Measurements from ENCODE around the gene CCDC70. TPM values are rescaled to one million over a fixed set of nuclear protein-coding genes. Genes with fewer than 3 reads are reported as not detected.
A peak's percentile ranks its signal among the peaks of the same experiment; 100 is the strongest.

The CCDC70 gene
- total RNA-seq, 6 donors from 2014 or later: not detected

DNA sequence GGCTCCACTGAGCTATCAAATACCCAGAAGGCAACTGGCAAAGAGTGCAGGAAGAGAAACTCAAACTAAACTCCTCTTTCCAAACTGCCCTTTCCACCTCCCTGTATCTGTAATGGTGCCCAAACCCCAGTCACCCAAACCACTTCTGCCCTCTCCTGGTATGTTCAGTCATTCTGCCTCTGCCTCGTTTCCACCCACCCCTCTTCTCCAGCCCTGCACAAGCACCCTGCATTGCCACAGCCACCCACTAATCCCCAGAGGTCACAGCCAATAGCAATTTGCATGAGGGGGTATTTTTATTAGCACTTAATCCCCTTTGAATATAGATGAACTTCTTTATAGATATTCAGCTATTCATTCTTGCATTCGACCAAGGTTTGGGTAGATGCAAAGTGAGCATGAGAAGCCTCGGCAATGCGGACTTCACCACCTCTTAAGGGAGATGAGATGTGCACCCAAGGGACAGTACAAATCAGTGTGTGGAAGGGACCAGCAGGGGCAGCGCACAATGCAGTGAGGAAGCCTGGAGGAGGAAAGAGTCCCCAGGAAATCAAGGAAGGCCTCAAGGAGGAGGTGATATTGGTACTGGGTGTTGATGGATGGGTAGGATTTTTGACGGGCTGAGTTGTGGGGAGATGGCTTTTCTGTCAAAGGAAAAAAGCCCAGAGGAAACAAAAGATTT, 29.2 kb upstream of the CCDC70 start:
- H3K27ac ChIP-seq: no peak overlapping the region
- no peaks in the 10 kb centered on the region for H3K36me3 ChIP-seq
- peaks cover 0 to 5% (median 1%) of the 10 kb centered on the region in 4 donors for H3K4me1 ChIP-seq
- no peaks in the 10 kb centered on the region for H3K27me3 ChIP-seq
- TF ChIP-seq POLR2AphosphoS5 (IDR thresholded peaks at IDR 0.05): no peak
- TF ChIP-seq, protein P1, sequence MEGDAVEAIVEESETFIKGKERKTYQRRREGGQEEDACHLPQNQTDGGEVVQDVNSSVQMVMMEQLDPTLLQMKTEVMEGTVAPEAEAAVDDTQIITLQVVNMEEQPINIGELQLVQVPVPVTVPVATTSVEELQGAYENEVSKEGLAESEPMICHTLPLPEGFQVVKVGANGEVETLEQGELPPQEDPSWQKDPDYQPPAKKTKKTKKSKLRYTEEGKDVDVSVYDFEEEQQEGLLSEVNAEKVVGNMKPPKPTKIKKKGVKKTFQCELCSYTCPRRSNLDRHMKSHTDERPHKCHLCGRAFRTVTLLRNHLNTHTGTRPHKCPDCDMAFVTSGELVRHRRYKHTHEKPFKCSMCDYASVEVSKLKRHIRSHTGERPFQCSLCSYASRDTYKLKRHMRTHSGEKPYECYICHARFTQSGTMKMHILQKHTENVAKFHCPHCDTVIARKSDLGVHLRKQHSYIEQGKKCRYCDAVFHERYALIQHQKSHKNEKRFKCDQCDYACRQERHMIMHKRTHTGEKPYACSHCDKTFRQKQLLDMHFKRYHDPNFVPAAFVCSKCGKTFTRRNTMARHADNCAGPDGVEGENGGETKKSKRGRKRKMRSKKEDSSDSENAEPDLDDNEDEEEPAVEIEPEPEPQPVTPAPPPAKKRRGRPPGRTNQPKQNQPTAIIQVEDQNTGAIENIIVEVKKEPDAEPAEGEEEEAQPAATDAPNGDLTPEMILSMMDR (IDR thresholded peaks at IDR 0.05): peak in 5 of 6 experiments; percentile 28 to 48 (median 31)
- ATAC-seq (ENCODE audit: low FRiP score in 2 of 2) (peak; percentile 44 to 88), DNase-seq (no peak)
- H3K9me3 ChIP-seq: no peaks in the 10 kb centered on the region
- no peak overlapping the region for H3K4me3 ChIP-seq
- 73 to 77% methylated on average over 6 of the region's 6 CpGs for WGBS, 2 donors

DNA sequence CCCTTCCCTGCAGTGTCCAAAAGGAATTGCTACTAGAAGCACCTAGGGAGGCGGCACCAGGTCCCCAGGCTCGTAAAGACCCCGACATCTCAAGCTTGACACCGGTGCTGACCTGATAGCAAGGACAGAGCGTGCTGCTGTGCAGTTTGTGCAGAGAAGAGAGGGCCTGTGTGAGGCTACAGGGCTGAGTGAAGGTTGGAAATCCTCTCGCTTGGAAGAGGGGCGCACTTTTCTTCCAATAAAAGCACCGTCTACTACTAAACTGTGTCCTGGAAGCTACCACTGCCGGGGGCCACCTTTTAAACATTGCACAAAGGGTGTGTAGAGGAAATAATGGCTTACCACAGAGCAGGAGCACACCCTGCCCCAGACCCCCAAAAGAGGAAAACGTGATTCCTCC, 27.8 kb upstream of the CCDC70 start:
- no peak for ATAC-seq (ENCODE audit: low FRiP score in 2 of 2)
- 72 to 88% methylated on average over 9 to 10 of the region's 10 CpGs for WGBS, 2 donors
- peaks cover 0 to 5% (median 1%) of the 10 kb centered on the region in 4 donors for H3K4me1 ChIP-seq
- no peak overlapping the region for H3K4me3 ChIP-seq
- no peak for DNase-seq
- no peaks in the 10 kb centered on the region for H3K9me3 ChIP-seq
- TF ChIP-seq POLR2AphosphoS5 (IDR thresholded peaks at IDR 0.05) (no peak), EP300 (IDR thresholded peaks at IDR 0.05) (no peak), POLR2A (IDR thresholded peaks at IDR 0.05) (no peak)
- TF ChIP-seq, protein P1 (IDR thresholded peaks at IDR 0.05): no peak
- no peaks in the 10 kb centered on the region for H3K27me3 ChIP-seq
- H3K27ac ChIP-seq: no peak overlapping the region
- no peaks in the 10 kb centered on the region for H3K36me3 ChIP-seq

GRCh38 chr13:51834581-51835171, 27.1 kb upstream of the CCDC70 start:
- Histone ChIP-seq H3K9me3 (no peaks in the 10 kb centered on the region), H3K4me3 (no peak overlapping the region), H3K36me3 (no peaks in the 10 kb centered on the region), H3K27me3 (no peaks in the 10 kb centered on the region), H3K27ac (no peak overlapping the region), H3K4me1 (peaks cover 0 to 5% (median 1%) of the 10 kb centered on the region in 4 donors)
- 64 to 77% methylated on average over 7 of the region's 7 CpGs for WGBS, 2 donors
- DNase-seq (no peak), ATAC-seq (ENCODE audit: low FRiP score in 2 of 2) (no peak)
- TF ChIP-seq, protein P1 (IDR thresholded peaks at IDR 0.05): no peak
- TF ChIP-seq POLR2A (IDR thresholded peaks at IDR 0.05): no peak
- TF ChIP-seq POLR2AphosphoS5 (IDR thresholded peaks at IDR 0.05): no peak
- no peak for TF ChIP-seq EP300 (IDR thresholded peaks at IDR 0.05)

- ATAC-seq (ENCODE audit: low FRiP score in 2 of 2) (no peak), DNase-seq (no peak)
- TF ChIP-seq POLR2AphosphoS5 (IDR thresholded peaks at IDR 0.05) (no peak), POLR2A (IDR thresholded peaks at IDR 0.05) (no peak), EP300 (IDR thresholded peaks at IDR 0.05) (no peak)
- TF ChIP-seq, protein P1 (IDR thresholded peaks at IDR 0.05): no peak
- Histone ChIP-seq H3K27ac (peak overlapping the region in 3 of 4 donors; percentile 23 to 76 (median 69)), H3K9me3 (no peaks in the 10 kb centered on the region), H3K27me3 (no peaks in the 10 kb centered on the region), H3K36me3 (no peaks in the 10 kb centered on the region), H3K4me3 (no peak overlapping the region), H3K4me1 (peaks cover 0 to 5% (median 1%) of the 10 kb centered on the region in 4 donors)
- 81 to 92% methylated on average over 3 of the region's 3 CpGs for WGBS, 2 donors
These were observed 24.8 kb upstream of the CCDC70 start for GRCh38 chr13:51837016-51837415.
